Pancreas (tissue), 10 donors: ENCODE data around the gene RUNX1. TPM values are rescaled to one million over a fixed set of nuclear protein-coding genes. Genes with fewer than 3 reads are reported as not detected.

Source experiments
- ATAC-seq, 4 donors: fragments of 200-7000 bp; cut with Tn5 transposase; one replicate each; pipeline versions ENCODE4 v1.8.0 to v1.9.1; 2020; ENCODE audit warnings: mild to moderate bottlenecking in 4 of 4, moderate library complexity in 4 of 4
- DNase-seq, 6 donors: peaks; one replicate each; pipeline ENCODE4 v3.0.0-alpha.2; 2020
- FAIRE-seq: peaks from 2 replicates; lab custom pipeline; 2012; peaks lifted over from hg19 to GRCh38; lab: Jason Lieb, UNC
- H3K27ac ChIP-seq, 4 donors: fragments of 200-600 bp; sonication (generic); 1 replicate in 3 of 4; 2 replicates in 1 of 4; pipeline versions ENCODE4 v1.5.0 to v1.8.0; 2020
- H3K27me3 ChIP-seq, 4 donors: fragments of 200-600 bp; one replicate each; pipeline ENCODE4 v1.8.0; 2021
- H3K36me3 ChIP-seq, 3 donors: fragments of 200-600 bp; sonication (generic) in 1 of 3; one replicate each; pipeline versions ENCODE4 v1.5.0 to v1.8.0; 2020 to 2021
- H3K4me1 ChIP-seq, 3 donors: fragments of 200-600 bp; one replicate each; pipeline ENCODE4 v1.8.0; 2021
- H3K4me3 ChIP-seq, 4 donors: fragments of 200-600 bp; sonication (generic) in 2 of 4; one replicate each; pipeline versions ENCODE4 v1.5.0 to v1.8.0; 2020 to 2021
- H3K9me3 ChIP-seq, 4 donors: fragments of 200-600 bp; one replicate each; pipeline ENCODE4 v1.8.0; 2021
- WGBS, 2 donors: extraction: QIAGEN DNeasy Blood & Tissue Kit; methylation state at CpG; one replicate each; pipeline ENCODE4 v1.1.7; 2013; 5-methylcytosine and 5-hydroxymethylcytosine counted together
- intact Hi-C, 3 donors: fragments of 100-400 bp; cut with DNase I; formaldehyde crosslinking; loops; one replicate each; pipeline versions ENCODE4 v1.11.1 to v1.14.2; 2022
- polyA plus RNA-seq, 2 donors: library from polyadenylated mRNA; stranded (reverse); fragments of 200-250 nt; gene quantifications; one replicate each; pipeline ENCODE4 v1.2.3, GENCODE V29; 2013
- total RNA-seq, 6 donors: library from RNA; stranded (reverse); fragmentation: NEBNext Ultra II Directional in 4 of 6; extraction: Animal tissue kit (Norgen Biotek cat#: 25700) in 4 of 6; gene quantifications; one replicate each; pipeline versions ENCODE4 v1.2.1 to v1.2.4, GENCODE V29; 2021 to 2023
- TF ChIP-seq, protein P1 (sequence below), 4 donors: fragments of 200-600 bp; sonication (generic) in 3 of 4; IDR thresholded peaks; one replicate each; pipeline versions ENCODE4 v1.5.0 to v1.8.0; 2021; ENCODE audit warnings: antibody characterized with exemption in 4 of 4
- donor health status: healthy with polysubstance abuse.
- donor health status: DM: no; HTN: no; CAD: no; lungs with moderate emphysema.
- donor health status: DM: no; HTN: no; CAD: no.
- donor health status: control.
- donor health status: control.
- donor health status: Bipolar disorder and iron deficiency.
- donor health status: DM: yes; HTN: yes; CAD: no.
- donor health status: DM: no; HTN: no; CAD: no.
- donor health status: DM: no; HTN: no; CAD: no.
- donor health status: DM: yes; HTN: yes; CAD: no.

The RUNX1 gene
- total and polyA plus RNA-seq, 8 donors, result 2.1 to 38.2 (median 4.5) TPM

DNA sequence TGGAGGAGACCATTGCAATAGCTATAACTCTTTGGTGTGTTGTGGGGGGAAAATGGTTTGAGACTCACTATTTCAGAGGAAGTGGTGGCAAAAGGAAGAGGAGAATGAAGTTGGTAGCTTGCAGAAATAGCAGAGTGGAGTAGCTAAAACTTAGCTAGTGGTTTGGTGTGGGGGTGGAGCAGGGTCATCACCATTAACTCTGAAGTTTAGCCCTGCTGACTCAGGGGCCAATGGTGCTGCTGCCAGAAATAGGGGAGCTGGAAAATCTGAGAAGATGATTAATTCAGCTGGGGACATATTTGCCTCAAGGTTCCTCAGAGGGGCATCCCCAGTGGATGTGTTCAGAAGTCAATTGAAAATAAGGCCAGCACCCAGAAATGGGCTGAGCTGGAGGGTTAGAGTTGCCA is 65.4 kb downstream of the RUNX1 start:
- no peaks in the 10 kb centered on the region for H3K36me3 ChIP-seq
- ATAC-seq, result peak in 2 of 4 donors; percentile 36 to 51

GRCh38 chr21:34981791-34982190 is 67.3 kb downstream of the RUNX1 start:
- FAIRE-seq, result no peak
- 89 to 96% methylated on average over 7 of the region's 7 CpGs for WGBS, 2 donors

More for the DNA sequence above, 65.4 kb downstream of the RUNX1 start:
- no peak overlapping the region for H3K27ac ChIP-seq
- TF ChIP-seq, protein P1, sequence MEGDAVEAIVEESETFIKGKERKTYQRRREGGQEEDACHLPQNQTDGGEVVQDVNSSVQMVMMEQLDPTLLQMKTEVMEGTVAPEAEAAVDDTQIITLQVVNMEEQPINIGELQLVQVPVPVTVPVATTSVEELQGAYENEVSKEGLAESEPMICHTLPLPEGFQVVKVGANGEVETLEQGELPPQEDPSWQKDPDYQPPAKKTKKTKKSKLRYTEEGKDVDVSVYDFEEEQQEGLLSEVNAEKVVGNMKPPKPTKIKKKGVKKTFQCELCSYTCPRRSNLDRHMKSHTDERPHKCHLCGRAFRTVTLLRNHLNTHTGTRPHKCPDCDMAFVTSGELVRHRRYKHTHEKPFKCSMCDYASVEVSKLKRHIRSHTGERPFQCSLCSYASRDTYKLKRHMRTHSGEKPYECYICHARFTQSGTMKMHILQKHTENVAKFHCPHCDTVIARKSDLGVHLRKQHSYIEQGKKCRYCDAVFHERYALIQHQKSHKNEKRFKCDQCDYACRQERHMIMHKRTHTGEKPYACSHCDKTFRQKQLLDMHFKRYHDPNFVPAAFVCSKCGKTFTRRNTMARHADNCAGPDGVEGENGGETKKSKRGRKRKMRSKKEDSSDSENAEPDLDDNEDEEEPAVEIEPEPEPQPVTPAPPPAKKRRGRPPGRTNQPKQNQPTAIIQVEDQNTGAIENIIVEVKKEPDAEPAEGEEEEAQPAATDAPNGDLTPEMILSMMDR (IDR thresholded peaks at IDR 0.05), result no peak
- H3K9me3 ChIP-seq, result no peaks in the 10 kb centered on the region
- no peak for FAIRE-seq
- no peaks in the 10 kb centered on the region for H3K4me1 ChIP-seq
- H3K4me3 ChIP-seq, result no peak overlapping the region
- intact Hi-C loops, result no loop called here
- DNase-seq, result no peak
- H3K27me3 ChIP-seq, result no peaks in the 10 kb centered on the region

GRCh38 chr21:34980423-34981115 is 68.5 kb downstream of the RUNX1 start:
- no peak overlapping the region for H3K27ac ChIP-seq
- intact Hi-C loops, result no loop called here
- no peaks in the 10 kb centered on the region for H3K9me3 ChIP-seq
- H3K27me3 ChIP-seq, result no peaks in the 10 kb centered on the region
- FAIRE-seq (no peak), DNase-seq (no peak), ATAC-seq (no peak)
- no peaks in the 10 kb centered on the region for H3K36me3 ChIP-seq
- WGBS, 2 donors, result 66 to 71% methylated on average over 8 of the region's 8 CpGs
- no peaks in the 10 kb centered on the region for H3K4me1 ChIP-seq
- TF ChIP-seq, protein P1 (IDR thresholded peaks at IDR 0.05), result no peak
- no peak overlapping the region for H3K4me3 ChIP-seq

More at GRCh38 chr21:34981791-34982190, 67.3 kb downstream of the RUNX1 start:
- ATAC-seq (no peak), DNase-seq (no peak)
- Histone ChIP-seq H3K4me1 (no peaks in the 10 kb centered on the region), H3K9me3 (no peaks in the 10 kb centered on the region), H3K27ac (no peak overlapping the region), H3K4me3 (no peak overlapping the region), H3K27me3 (no peaks in the 10 kb centered on the region), H3K36me3 (no peaks in the 10 kb centered on the region)
- TF ChIP-seq, protein P1 (IDR thresholded peaks at IDR 0.05), result no peak
- intact Hi-C loops, result no loop called here

DNA sequence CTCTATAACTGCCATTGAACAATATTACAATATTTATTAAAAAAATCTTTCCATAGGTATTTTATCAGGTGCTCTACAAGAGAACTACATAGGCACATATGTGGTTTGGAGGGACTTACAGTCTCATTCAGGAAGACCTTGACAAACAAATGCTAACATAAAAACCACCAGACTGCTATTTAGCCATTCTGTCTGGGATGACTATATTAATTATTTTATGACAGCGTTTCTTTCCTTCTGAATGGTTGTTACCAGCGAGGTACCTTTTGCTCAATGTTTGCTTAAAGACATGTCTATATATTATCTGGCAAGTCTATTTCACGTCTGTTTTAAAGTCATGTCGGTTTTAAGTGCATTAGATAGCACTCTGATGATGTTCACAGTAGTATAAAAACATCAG is 69.7 kb downstream of the RUNX1 start:
- Histone ChIP-seq H3K9me3 (no peaks in the 10 kb centered on the region), H3K4me1 (no peaks in the 10 kb centered on the region), H3K27me3 (no peaks in the 10 kb centered on the region), H3K36me3 (no peaks in the 10 kb centered on the region), H3K4me3 (no peak overlapping the region), H3K27ac (no peak overlapping the region)
- 35 to 36% methylated on average over 4 of the region's 4 CpGs for whole genome bisulfite sequencing, 2 donors
- ATAC-seq, result no peak
- DNase-seq, result no peak
- no peak for FAIRE-seq
- TF ChIP-seq, protein P1 (IDR thresholded peaks at IDR 0.05), result no peak
- intact Hi-C loops, result no loop called here

DNA sequence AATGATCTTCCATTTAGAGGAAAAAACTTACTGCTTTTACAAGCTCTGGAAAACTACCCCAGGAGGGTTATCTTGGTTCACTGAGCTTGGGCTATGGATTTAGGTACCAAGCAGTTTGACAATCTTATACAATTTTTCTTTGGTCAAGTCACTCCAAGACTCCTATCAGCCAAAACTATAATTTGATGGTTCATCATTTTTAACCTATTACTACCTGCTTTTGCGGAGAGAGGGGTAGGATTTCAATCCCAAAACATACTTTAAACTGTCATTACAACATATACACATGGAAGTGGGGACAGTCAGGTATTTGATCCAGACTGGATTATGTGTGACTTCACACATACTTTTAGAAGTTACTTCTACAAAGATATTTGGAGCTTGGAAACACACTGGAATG is 71.8 kb downstream of the RUNX1 start:
- FAIRE-seq (no peak), ATAC-seq (no peak), DNase-seq (no peak)
- WGBS, 2 donors, result 79 to 90% methylated on average over 1 of the region's 1 CpG
- no peaks in the 10 kb centered on the region for H3K4me1 ChIP-seq
- H3K9me3 ChIP-seq, result no peaks in the 10 kb centered on the region
- no peak overlapping the region for H3K27ac ChIP-seq
- no peak overlapping the region for H3K4me3 ChIP-seq
- TF ChIP-seq, protein P1 (IDR thresholded peaks at IDR 0.05), result no peak
- no peaks in the 10 kb centered on the region for H3K27me3 ChIP-seq
- no peaks in the 10 kb centered on the region for H3K36me3 ChIP-seq
- intact Hi-C loops, result no loop called here
